ENCODE measurements around the gene METTL2B.
"Not testable (repeated sequence)": the region's sequence is repeated elsewhere in the genome, so short reads cannot be mapped to it uniquely, and the experiment has no call there.

METTL2B gene

DNA sequence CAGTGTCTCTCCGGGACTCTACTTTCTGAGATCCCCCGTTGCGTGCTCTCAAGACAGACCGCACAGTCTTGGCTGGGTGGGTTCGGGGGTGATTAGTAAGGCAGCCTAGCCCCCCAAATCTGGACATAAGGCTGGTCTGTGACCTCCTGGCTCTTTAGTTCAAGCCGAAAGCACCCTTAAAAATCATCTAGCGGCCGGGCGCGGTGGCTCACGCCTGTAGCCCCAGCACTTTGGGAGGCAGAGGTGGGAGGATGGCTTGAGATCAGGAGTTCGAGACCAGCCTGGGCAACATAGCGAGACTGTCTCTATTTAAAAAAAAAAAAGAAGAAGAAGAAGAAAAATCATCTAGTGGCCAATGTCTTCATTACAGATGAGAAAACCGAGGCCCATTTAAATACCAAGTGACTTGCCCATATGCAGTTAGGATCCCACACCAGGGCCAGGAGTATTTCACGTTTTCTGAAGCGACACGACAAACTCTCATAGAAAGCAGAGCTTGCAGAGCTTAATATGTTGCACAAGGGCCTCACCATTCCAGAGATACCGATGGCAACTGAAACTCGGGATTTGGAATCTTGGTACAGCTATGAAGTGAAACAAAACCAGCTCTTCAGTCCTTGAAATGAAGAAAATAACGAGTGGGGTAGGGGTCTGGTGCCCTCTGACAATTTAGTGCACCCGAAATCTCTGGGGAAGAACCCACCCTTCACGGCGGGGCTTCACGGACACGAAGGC, 21.6 kb upstream of the METTL2B start:
- in situ Hi-C loops (cut with MboI; ENCODE audit: low sequenced_read_pairs) = no loop called here

DNA sequence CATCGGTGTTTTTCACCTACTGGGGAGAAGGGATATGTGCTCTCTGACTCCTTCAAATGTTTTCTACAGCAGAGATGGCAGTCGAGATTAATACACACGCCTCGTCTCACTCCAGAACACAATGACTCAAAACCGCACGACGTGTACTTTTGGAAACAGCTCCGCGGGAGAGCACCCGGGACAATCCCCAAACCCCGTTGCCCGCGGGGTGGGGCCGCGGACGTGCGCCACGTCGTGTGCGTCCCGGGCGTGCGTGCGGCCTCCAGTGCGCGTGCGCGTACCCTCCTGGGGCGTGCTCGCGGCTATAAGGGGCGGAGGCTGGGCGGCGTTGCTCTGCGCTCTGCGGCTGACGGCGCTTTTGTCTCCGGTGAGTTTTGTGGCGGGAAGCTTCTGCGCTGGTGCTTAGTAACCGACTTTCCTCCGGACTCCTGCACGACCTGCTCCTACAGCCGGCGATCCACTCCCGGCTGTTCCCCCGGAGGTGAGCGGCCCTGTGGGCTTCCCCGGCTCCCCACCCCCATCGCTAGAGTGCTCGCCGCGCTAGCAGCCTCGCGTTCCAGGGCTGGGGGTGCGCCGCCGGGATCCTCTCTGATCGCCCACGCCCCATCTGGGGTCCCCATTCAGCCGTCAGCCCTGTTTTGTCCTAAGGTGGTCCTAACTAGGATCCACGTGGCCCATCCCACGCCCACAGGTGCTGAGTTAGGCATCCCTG, 20.8 kb upstream of the METTL2B start, which contains the start of gene HILPDA:
Gene HILPDA, plus strand, starts transcription at position 336 of the 712 bp plus-strand sequence. CDS start 1,391 bp downstream, outside the sequence.
- in situ Hi-C loops (cut with MboI; ENCODE audit: low sequenced_read_pairs) = no loop called here

DNA sequence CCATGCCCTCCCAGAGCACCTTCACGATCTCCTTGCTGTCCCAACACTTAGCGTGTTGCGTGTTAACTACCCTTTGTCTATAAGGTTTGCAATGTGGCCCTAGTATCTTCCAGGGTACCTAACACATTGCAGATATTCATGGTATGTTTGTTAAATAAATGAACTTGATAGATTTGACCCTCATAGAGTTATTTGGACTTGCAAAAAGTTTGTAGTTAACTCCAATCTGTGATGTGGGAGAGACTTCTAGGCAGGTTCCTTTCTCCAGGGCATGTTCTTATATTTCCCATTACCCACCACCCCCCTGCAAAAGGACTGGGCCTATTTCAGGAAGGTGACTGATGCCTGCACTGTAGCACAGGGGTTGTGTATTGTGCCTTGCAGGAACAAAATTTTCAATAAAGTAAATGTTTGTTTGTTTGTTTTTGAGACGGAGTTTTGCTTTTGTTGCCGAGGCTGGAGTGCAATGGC, 20.3 kb upstream of the METTL2B start:
- in situ Hi-C loops (cut with MboI; ENCODE audit: low sequenced_read_pairs) = no loop called here

DNA sequence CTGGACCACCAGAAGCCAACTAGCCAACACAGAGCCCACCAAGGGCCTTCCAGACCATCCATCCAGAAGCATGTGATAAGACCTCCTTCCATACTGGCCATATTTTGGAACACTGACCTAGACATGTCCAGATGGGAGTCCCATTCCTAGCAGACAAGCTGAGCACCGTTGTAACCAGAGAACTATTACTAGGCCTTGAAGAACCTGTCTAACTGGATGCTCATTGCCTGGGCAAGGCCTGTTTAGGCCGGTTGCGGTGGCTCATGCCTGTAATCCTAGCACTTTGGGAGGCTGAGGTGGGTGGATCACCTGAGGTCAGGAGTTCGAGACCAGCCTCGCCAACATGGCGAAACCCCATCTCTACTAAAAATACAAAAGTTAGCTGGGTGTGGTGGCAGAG, 19.2 kb upstream of the METTL2B start:
- in situ Hi-C loops (cut with MboI; ENCODE audit: low sequenced_read_pairs) = not testable (repeated sequence)

DNA sequence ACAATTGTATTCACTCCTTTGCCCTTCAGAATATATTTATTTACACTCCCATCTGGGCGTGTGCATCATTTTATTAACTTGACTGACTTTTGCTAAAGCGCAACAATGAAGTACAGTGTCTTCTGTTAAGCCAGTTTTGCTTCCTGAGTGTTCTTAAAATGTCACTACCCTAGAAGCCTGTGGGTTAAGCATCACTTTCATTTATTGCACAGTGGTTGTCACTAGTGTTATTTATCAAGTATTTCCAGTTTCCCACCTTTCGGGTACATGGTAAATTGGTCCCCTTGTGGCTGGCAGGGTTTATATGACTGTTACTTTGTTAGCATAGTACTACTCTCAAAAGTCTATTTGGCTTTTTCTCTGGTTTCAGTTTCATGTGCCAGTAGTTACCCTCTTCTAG, 17.6 kb upstream of the METTL2B start:
- in situ Hi-C loops (cut with MboI; ENCODE audit: low sequenced_read_pairs) = no loop called here

DNA sequence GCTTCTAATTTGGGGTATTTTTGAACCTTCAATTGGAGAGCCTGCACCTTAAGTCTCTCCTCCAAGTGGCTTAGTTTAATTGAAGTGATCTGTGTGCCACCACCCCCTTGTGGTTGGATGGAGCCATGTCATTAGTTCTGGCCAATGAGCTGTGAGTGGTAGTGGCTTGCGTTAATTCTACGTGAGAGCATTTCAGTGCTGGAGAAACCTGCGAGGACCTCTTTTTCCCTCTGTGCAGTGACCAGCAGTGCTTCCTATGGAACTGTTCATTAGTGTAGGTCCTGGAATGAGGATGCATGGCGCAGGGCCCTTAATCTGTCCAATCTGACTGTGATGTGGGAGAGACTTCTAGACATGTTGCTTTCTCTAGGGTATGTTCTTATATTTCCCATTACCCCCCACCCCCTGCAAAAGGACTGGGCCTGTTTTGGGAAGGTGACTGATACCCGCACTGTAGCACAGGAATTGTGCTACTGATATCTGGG, 17.1 kb upstream of the METTL2B start:
- in situ Hi-C loops (cut with MboI; ENCODE audit: low sequenced_read_pairs) = no loop called here

DNA sequence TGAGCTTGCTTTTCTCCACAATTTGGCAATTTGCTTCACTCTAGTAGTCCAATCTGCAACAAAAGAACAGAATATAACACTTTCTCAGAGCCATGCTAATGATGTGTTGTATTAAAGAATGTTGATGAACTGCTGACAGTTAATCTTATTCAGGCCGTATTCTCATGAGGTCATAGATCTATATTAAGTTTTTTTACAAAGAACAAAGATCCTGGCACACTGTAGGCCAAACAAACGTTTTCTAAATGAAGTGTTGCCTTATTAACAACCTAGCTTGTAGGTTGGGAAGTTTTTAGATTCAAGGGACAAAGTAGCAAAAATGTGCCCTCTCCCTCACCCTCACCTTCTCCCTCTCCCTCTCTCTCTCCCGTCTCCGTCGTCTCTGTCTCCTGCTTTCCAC, 14.1 kb upstream of the METTL2B start:
- in situ Hi-C loops (cut with MboI; ENCODE audit: low sequenced_read_pairs) = no loop called here

DNA sequence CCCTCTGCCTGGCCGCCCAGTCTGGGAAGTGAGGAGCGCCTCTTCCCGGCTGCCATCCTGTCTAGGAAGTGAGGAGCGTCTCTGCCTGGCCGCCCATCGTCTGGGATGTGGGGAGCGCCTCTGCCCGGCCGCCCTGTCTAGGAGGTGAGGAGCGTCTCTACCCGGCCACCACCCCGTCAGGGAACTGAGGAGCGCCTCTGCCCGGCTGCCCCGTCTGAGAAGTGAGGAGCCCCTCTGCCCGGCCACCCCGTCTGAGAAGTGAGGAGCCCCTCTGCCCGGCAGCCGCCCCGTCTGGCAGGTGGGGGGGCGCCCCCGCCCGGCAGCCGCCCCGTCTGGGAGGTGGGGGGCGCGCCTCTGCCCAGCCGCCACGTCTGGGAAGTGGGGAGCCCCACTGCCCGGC, 13.2 kb upstream of the METTL2B start:
- in situ Hi-C loops (cut with MboI; ENCODE audit: low sequenced_read_pairs) = not testable (repeated sequence)

DNA sequence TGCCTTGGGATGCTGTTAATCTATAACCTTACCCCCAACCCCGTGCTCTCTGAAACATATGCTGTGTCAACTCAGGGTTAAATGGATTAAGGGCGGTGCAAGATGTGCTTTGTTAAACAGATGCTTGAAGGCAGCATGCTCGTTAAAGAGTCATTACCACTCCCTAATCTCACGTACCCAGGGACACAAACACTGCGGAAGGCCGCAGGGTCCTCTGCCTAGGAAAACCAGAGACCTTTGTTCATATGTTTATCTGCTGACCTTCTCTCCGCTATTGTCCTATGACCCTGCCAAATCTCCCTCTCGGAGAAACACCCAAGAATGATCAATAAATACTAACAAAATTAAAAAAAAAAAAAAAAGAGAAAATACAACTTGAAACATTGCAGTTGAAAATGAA, 12.6 kb upstream of the METTL2B start:
- in situ Hi-C loops (cut with MboI; ENCODE audit: low sequenced_read_pairs) = not testable (repeated sequence)

DNA sequence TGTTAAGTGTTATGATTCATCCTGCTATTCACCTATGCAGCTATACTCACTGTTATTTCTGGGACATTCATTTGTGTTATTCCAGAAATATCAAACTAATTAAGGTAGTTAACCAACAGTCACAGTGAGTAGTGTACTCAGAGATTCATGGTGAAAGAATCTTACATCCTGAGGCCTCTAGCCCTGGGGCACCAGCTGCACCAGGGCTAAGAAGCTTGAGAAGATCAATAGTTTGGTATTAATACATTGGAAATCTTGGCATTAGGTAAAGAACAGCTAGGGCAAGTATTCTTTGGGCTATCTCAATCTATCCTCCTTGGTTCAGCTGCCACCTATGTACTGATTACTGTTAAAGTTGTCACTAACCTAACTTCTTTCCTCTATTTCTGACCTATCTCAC, 9.7 kb upstream of the METTL2B start:
- in situ Hi-C loops (cut with MboI; ENCODE audit: low sequenced_read_pairs) = not testable (repeated sequence)

DNA sequence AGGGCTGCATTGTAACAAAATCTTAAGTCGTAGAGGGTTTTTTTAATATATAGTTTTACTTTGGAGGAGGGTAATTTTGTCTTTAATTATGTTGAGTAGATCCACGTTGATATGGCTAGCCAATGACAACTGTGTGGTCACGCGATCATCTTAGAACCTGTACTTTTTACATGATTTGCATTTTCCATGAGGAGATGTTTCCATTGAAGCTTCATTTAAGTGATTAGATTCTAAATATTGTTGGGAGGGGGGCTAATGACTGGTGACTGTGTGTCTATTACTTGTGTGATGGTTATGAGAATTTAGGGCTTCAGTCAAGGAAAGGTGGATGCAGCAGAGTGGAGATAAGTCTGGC, 765 bp downstream of the METTL2B start:
- in situ Hi-C loops (cut with MboI; ENCODE audit: low sequenced_read_pairs) = not testable (repeated sequence)

DNA sequence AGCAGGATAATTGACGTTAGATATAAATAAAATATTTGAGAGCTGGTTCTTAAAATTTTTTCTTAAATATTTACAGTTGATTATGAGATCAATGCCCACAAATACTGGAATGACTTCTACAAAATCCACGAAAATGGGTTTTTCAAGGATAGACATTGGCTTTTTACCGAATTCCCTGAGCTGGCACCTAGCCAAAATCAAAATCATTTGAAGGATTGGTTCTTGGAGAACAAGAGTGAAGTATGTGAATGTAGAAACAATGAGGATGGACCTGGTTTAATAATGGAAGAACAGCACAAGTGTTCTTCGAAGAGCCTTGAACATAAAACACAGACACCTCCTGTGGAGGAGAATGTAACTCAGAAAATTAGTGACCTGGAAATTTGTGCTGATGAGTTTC, 2.5 kb downstream of the METTL2B start:
- in situ Hi-C loops (cut with MboI; ENCODE audit: low sequenced_read_pairs) = not testable (repeated sequence)

DNA sequence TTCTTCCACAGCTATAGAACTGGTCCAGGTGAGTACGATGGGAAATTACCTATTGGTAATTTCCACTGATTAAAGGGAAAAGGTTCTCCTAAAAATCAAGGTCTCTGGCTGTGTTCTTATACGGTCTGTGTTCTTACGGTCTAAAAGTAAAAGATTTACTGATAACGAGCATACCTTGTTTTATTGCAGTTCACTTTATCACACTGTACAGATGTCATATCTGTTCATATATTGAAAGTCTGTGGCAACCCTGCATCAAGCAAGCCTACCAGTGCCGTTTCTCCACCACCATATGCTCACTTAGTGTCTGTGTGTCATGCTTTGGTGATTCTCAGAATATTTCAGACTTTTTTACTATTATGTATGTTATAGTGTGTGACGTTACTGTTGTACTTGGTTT, 11.6 kb downstream of the METTL2B start:
- in situ Hi-C loops (cut with MboI; ENCODE audit: low sequenced_read_pairs) = not testable (repeated sequence)

DNA sequence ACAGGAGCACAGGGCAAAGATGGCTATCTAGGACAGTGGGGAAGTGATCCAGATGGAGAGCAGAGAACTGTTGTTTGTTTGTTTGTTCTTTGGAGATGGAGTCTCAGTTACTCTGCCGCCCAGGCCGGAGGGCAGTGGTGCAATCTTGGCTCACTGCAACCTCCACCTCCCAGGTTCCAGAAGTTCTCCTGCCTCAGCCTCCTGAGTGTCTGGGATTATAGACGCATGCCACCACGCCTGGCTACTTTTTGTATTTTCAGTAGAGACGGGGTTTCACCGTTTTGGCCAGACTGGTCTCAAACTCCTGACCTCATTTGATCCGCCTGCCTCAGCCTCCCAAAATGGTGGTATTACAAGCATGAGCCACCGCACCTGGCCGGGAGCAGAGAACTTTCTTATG, 20.9 kb downstream of the METTL2B start:
- in situ Hi-C loops (cut with MboI; ENCODE audit: low sequenced_read_pairs) = no loop called here

DNA sequence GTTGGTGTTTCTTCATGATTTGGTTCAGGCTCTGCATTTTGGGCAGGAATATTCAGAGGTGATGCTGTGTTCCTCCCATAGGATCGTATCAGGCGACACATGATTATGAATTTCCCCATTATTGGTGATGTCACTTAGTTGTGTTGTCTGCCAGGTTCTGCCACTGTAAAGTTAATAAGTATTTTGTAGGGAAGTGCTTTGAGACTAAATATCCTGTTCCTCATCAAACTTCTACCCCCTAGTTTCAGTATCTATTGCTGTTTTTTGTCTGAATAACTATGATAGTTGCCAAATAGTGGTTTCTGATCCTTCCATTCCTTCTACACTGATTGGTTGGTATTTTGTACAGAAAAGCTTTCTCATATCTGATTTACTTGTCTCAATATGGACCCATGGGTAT, 28.9 kb downstream of the METTL2B start:
- in situ Hi-C loops (cut with MboI; ENCODE audit: low sequenced_read_pairs) = not testable (repeated sequence)

DNA sequence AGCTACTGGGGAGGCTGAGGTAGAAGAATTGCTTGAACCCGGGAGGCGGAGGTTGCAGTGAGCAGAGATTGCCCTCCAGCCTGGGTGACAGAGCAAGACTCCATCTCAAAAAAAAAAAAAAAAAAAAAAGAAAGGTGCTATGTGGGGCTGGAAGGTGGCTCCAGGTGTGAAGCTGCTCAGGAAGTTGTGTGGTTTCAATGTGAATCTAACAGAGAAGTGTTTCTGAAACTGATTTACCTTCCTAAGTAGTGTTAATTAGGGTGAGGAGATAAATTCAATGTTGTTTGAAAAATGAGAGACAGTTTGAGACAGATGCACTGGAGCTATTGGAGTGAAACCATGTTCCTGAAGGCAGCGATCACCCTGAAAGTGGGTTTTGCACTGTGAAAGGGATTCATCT, 30.3 kb downstream of the METTL2B start:
- in situ Hi-C loops (cut with MboI; ENCODE audit: low sequenced_read_pairs) = not testable (repeated sequence)

DNA sequence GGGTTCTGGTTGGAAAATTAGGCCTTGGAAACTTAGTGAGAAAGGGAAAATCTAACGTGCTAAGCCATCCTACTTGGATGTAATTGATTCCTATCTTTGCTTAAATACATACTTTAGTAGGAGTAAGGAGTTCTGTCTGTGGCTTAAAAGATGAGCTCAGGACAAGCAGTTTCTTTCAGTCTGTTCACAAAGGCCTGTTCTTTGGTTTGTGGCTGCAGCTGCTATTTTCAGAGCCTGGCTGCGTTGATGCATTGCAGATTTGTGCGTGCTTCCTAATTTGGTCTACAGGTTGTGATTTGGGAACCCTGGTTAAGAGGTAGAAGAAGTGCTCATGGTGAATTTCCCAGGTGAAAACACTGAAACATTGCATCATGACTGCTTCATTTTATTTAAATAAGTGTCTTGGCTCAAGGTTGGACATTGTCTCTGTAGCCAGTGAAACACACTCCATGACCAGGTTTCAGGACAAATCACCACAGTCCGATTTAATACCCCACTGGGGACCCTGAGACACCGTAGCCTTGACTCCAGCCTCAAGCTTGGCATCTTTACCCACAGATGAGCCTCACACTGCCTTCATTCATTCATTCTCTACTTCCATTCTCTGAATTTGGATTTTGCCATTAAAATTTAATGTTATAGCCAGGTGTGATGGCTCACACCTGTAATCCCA, 30.9 kb downstream of the METTL2B start:
- in situ Hi-C loops (cut with MboI; ENCODE audit: low sequenced_read_pairs) = not testable (repeated sequence)

DNA sequence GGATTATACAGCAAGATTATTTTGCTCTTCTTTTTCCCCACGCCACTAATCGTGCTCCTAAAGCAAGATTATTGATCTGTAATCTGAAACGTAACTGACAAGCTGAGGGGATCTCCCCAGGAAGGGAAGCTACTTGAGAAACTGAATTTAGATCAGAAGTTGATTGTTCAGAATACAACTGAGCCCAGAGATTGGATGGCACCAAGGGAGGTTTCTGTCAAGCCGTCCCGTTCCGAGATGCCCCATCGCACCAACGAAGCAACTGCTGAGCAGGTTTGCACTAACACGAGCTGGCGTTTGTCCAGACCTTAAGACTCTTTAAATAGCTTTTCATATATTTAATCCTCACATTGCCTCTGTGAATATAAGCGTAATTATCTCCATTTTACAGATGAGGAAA, 35.1 kb downstream of the METTL2B start:
- in situ Hi-C loops (cut with MboI; ENCODE audit: low sequenced_read_pairs) = not testable (repeated sequence)

DNA sequence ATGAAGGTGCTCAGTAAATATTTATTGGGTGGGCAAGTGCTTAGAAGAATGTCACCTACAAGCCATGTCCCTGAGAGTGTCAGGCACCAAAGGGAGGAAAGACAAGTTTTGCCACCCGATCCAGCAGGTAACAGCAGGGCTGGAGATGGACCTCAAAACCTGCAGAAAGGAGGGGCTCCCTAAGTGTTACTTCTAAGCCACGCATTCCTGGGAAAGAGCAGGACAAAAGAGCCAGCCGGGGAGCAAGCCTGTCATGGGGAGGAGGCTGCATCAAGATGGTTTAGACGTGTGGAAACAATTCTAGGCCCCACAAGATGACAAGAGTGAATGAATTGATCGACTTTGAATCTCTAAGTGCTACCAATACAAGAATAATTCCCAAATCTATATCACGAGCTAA, 38.7 kb downstream of the METTL2B start:
- in situ Hi-C loops (cut with MboI; ENCODE audit: low sequenced_read_pairs) = not testable (repeated sequence)

DNA sequence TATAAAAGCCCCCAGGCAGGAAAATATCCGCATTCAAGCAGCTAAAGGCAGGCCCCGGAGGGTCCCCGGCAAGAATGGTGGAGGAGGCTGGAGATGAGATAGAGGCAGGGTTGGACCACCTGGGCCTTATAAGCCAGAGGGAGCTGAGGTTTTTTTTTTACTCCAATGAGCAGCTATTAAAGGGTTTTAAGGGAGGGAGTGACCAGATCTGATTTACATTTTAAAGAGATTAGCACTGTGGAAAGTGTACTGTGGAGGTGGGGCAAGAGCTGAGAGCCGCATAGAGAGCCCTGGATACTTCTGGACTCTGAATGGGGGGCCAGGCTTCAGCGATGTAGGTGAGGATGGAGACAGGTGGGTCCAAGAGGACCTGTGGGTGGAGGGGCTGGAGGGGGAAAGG, 40.5 kb downstream of the METTL2B start:
- in situ Hi-C loops (cut with MboI; ENCODE audit: low sequenced_read_pairs) = not testable (repeated sequence)

DNA sequence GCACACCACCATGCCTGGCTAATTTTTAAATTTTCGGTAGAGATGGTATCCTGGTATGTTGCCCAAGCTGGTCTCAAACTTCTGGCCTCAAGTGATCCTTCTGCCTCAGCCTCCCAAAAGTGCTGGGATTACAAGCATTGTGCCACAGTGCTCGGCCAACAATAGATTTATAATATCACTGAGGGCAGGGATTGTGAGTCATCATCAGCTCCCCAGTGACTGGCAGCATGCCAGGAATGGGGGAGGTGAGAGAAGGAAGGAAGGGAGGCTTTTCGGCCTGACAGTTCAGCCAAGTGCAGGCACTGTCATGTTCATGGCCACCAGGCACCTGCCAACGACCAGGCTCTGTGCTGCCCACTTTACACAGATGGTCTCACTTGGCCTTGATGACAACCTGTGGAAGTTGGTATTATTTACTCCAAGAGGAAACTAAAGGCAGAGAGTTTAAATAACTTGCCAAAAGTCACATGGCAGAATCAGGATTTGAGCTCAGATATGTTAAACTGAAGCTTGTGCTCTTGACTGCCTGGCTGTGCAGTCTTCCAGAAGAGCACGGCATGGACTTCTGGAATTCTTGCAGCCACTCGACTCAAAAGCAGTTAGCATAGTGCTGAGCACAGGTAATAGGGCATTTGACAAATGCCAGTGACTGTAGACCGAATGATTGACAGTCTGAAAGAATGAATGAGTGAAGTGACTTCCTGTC, 46.8 kb downstream of the METTL2B start:
- in situ Hi-C loops (cut with MboI; ENCODE audit: low sequenced_read_pairs) = not testable (repeated sequence)
